PFSK-1 (cell line): ENCODE results near the gene ACAA2.

ENCODE experiments used
- FOXP2 ChIP-seq: optimal IDR thresholded peaks from 2 replicates; pipeline ENCODE3; 2011; ENCODE audit warnings: borderline replicate concordance, control low read depth, inconsistent platforms; ENCODE audit not compliant: insufficient read depth; ENCODE audit errors: extremely low read length, extremely low read depth
- POLR2AphosphoS5 ChIP-seq: IDR thresholded peaks from 2 replicates; pipeline ENCODE4 v1.6.1; 2012; ENCODE audit warnings: low read depth, mild to moderate bottlenecking, control low read depth, low read length, moderate library complexity
- REST ChIP-seq, 2 experiments: IDR thresholded peaks; 2 replicates each; pipeline versions ENCODE4 v1.6.1 to v1.8.0; 2011 to 2012; ENCODE audit warnings: low read depth in 2 of 2, low read length in 2 of 2, control low read depth in 1 of 2, inconsistent platforms in 1 of 2, mild to moderate bottlenecking in 1 of 2, moderate library complexity in 1 of 2; ENCODE audit not compliant: insufficient read depth in 1 of 2
- SIN3A ChIP-seq: IDR thresholded peaks from 2 replicates; pipeline ENCODE4 v1.6.1; 2012; ENCODE audit warnings: mild to moderate bottlenecking, low read length, moderate library complexity, borderline replicate concordance; ENCODE audit not compliant: insufficient read depth
- TAF1 ChIP-seq: IDR thresholded peaks from 2 replicates; pipeline ENCODE4 v1.6.1; 2012; ENCODE audit warnings: low read length, control low read depth, borderline replicate concordance; ENCODE audit not compliant: insufficient read depth

The ACAA2 gene

DNA sequence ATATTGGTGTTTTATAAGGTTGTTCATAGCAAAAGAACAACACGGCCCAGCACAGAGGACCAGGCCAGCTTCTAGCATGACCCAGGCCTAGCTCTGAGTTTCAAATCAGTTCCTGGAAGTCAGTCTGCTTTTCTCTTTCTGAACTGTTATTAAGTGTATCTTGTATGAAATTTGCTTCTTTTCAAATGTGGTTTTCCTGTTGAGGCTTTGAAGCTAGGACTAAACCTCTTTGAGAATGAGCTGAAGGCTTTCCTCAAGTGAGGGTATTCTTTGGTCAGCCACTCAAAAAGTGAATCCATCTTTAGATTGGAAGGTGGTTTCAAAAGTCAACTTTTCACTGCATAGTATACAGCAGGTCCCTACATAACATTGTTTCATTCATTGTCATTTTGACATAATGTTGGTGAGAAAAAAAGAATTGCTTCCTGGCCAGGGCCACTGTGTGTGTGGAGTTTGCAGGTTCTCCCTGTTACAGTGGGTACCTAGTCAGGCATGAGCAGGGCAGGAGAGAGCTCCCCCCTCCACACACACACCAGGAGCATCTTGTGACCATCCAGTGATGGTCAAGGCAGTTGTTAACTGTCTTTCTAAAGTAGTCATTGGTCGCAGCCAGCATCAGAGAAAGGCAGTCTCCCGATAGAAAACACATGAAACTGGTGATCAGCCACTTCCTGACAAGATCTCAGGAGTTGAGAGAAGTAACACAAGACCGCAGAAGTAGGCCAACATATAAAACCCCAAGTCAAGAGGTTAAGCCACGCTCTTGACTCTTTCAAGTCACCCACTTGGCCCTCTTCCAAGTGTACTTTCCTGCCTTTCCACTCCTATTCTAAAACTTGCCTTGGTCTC lies 6.7 kb upstream of the ACAA2 start:
- TF ChIP-seq SIN3A (no peak), REST (IDR thresholded peaks at IDR 0.05; ENCODE audit: insufficient read depth in 1 of 2, low read depth in 2 of 2, low read length in 2 of 2) (no peak), POLR2AphosphoS5 (no peak), TAF1 (no peak), FOXP2 (no peak)

DNA sequence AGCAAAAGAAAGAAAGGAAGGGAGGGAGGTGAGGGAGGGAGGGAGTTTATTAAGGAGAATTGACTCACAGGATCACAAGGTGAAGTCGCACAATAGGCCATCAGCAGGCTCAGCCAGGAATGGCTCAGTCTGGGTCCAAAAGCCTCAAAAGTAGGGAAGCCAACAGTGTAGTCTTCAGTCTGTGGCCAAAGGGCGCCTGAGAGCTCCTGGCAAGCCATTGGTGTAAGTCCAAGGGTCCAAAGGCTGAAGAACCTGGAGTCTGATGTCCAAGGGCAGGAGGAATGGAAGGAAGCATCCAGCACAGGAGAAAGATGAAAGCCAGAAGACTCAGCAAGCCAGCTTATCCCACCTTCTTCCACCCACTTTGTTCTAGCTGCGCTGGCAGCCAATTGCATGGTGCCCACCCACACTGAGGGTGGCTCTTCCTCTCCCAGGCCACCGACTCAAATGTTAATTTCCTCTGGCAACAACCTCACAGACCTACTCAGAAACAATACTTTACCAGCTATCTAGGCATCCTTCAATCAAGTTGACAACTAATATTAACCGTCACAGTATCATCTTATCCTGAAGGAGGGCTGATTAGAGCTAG lies 5.8 kb upstream of the ACAA2 start:
- no peak for TF ChIP-seq SIN3A
- TF ChIP-seq FOXP2, result no peak
- TF ChIP-seq REST (IDR thresholded peaks at IDR 0.05; ENCODE audit: insufficient read depth in 1 of 2, low read depth in 2 of 2, low read length in 2 of 2), result no peak
- no peak for TF ChIP-seq POLR2AphosphoS5
- TF ChIP-seq TAF1, result no peak

DNA sequence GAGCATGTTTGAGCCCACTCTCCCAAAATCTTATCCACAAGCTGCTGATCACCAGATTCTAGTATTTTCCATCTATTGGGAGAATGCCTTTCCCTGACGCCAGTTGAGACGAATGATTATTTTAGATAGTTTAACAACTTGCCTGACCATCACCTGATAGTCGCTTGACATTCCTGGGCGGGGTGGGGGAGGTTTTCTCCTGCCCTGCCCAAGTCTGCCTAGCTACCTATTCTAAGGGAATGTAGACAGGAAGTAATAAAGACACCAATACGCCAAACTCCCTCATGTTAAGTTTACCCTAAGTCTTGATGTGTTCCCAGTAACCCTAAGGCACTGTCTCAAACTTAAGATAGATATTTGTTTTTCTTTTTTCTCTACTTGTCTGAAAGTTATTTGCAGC lies 4.6 kb upstream of the ACAA2 start:
- no peak for TF ChIP-seq TAF1
- no peak for TF ChIP-seq FOXP2
- TF ChIP-seq SIN3A, result no peak
- TF ChIP-seq REST (IDR thresholded peaks at IDR 0.05; ENCODE audit: insufficient read depth in 1 of 2, low read depth in 2 of 2, low read length in 2 of 2), result no peak
- no peak for TF ChIP-seq POLR2AphosphoS5

DNA sequence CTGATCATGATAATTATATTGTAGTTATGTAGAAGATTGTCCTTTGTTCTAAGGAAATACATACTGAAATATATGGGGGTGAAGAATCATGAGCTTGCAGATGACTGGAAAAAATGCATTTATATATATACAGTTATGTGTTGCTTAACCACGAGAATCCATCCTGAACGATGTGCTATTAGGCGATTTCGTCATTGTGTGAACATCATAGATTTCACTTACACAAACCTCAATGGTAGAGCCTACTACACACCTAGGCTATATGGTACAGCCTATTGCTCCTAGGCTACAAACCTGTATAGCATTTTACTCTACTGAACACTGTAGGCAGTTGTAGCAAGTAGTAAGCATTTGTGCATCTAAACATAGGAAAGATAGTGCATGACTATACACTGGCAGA lies 2.6 kb upstream of the ACAA2 start:
- no peak for TF ChIP-seq FOXP2
- TF ChIP-seq POLR2AphosphoS5, result no peak
- no peak for TF ChIP-seq SIN3A
- TF ChIP-seq TAF1, result no peak
- TF ChIP-seq REST (IDR thresholded peaks at IDR 0.05; ENCODE audit: insufficient read depth in 1 of 2, low read depth in 2 of 2, low read length in 2 of 2), result no peak
